Fibroblast of lung (primary cell): ENCODE data around the gene TMEM134. TPM values are rescaled to one million over a fixed set of nuclear protein-coding genes. Genes with fewer than 3 reads are reported as not detected.

Experiments
- DNase-seq, 2 donors: peaks; one replicate each; pipeline versions ENCODE4 v3.0.0 to v3.0.0-alpha.2; 2010; ENCODE audit warnings: low read depth in 2 of 2
- H2AFZ ChIP-seq: 2 replicates; pipeline ENCODE4 v1.5.1; 2012; ENCODE audit warnings: low read length, control low read depth, inconsistent platforms
- H3K27ac ChIP-seq: 2 replicates; pipeline ENCODE4 v1.5.1; 2011; ENCODE audit warnings: low read length, control low read depth; ENCODE audit not compliant: insufficient read depth
- H3K27me3 ChIP-seq: 2 replicates; pipeline ENCODE4 v1.5.1; 2011; ENCODE audit warnings: mild to moderate bottlenecking, low read length; ENCODE audit not compliant: control insufficient read depth, insufficient read depth
- H3K36me3 ChIP-seq: 2 replicates; pipeline ENCODE4 v1.5.1; 2011; ENCODE audit warnings: low read length; ENCODE audit not compliant: control insufficient read depth, insufficient read depth
- H3K4me1 ChIP-seq: 2 replicates; pipeline ENCODE4 v1.5.1; 2011; ENCODE audit warnings: low read length; ENCODE audit not compliant: control insufficient read depth, insufficient read depth; ENCODE audit errors: extremely low read depth
- H3K4me2 ChIP-seq: 2 replicates; pipeline ENCODE4 v1.5.1; 2011; ENCODE audit warnings: low read length, control low read depth; ENCODE audit not compliant: insufficient read depth; ENCODE audit errors: extremely low read depth
- H3K4me3 ChIP-seq, 4 experiments: fragments of 200-600 bp in 1 of 4; sonication (generic) in 1 of 4; replicated peaks in 1 of 4; 2 replicates each; pipeline ENCODE4 v1.5.1; 2011 to 2016; ENCODE audit warnings: low read length in 4 of 4, low read depth in 3 of 4, mild to moderate bottlenecking in 3 of 4, control low read depth in 2 of 4, inconsistent platforms in 1 of 4, mixed read lengths in 1 of 4; ENCODE audit not compliant: insufficient read depth in 1 of 4; ENCODE audit errors: control extremely low read depth in 1 of 4
- H3K79me2 ChIP-seq: 2 replicates; pipeline ENCODE4 v1.5.1; 2012; ENCODE audit warnings: mild to moderate bottlenecking, low read length, inconsistent platforms; ENCODE audit not compliant: control insufficient read depth, insufficient read depth
- H3K9ac ChIP-seq: 2 replicates; pipeline ENCODE4 v1.5.1; 2011; ENCODE audit warnings: mild to moderate bottlenecking, low read length, control low read depth; ENCODE audit not compliant: insufficient read depth
- H3K9me3 ChIP-seq: 2 replicates; pipeline ENCODE4 v1.5.1; 2012; ENCODE audit warnings: low read depth, low read length; ENCODE audit not compliant: control insufficient read depth, insufficient read depth
- H4K20me1 ChIP-seq: 2 replicates; pipeline ENCODE4 v1.5.1; 2011; ENCODE audit warnings: low read length; ENCODE audit not compliant: control insufficient read depth, insufficient read depth; ENCODE audit errors: extremely low read depth
- EZH2 ChIP-seq: IDR thresholded peaks from 2 replicates; pipeline ENCODE4 v1.5.1; 2012; ENCODE audit warnings: low read length, control low read depth, mild to moderate bottlenecking; ENCODE audit errors: missing control alignments
- polyA plus RNA-seq, 2 donors: library from polyadenylated mRNA; depleted of rRNA in 1 of 2; stranded (reverse) in 1 of 2; unstranded in 1 of 2; fragments of >200 nt; gene quantifications; 2 replicates each; pipeline ENCODE4 v1.2.1, GENCODE V29; 2011 to 2012; ENCODE audit warnings: missing spikeins in 1 of 2
- total RNA-seq: library from RNA; depleted of rRNA; stranded (reverse); fragments of >200 nt; gene quantifications from 2 replicates; pipeline ENCODE4 v1.2.1, GENCODE V29; 2014
- TF ChIP-seq, protein P1 (sequence below), 2 donors: IDR thresholded peaks in 1 of 2; conservative IDR thresholded peaks in 1 of 2; 1 replicate in 1 of 2; 2 replicates in 1 of 2; pipeline ENCODE4 v1.5.1; 2011 to 2012; ENCODE audit warnings: low read length in 2 of 2, control low read depth in 1 of 2, inconsistent platforms in 1 of 2, low read depth in 1 of 2, mild to moderate bottlenecking in 1 of 2

TMEM134 gene
- total and polyA plus RNA-seq, 2 donors (not counting 1 experiment from before 2014, with no cell fraction given) = 11.2 to 22.0 TPM

DNA sequence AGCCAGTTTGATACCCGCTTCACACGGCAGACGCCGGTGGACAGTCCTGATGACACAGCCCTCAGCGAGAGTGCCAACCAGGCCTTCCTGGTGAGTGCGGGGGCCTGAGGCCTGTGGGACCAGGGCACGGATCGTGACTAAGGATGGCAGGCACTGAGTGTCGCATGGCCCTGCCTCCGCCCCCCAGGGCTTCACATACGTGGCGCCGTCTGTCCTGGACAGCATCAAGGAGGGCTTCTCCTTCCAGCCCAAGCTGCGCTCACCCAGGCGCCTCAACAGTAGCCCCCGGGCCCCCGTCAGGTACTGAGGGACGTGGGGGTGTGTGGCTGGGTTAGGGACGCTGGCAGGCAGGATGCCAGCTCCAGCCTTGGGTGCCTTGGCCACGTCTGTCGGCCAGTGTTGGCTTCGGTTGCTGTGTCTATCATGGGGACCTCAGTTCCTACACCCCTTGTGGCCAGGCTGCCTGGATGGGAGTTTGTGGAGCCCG lies 34.6 kb downstream of the TMEM134 start:
- no peak overlapping the region for H3K4me2 ChIP-seq
- H3K4me3 ChIP-seq = no peak overlapping the region
- TF ChIP-seq, protein P1, sequence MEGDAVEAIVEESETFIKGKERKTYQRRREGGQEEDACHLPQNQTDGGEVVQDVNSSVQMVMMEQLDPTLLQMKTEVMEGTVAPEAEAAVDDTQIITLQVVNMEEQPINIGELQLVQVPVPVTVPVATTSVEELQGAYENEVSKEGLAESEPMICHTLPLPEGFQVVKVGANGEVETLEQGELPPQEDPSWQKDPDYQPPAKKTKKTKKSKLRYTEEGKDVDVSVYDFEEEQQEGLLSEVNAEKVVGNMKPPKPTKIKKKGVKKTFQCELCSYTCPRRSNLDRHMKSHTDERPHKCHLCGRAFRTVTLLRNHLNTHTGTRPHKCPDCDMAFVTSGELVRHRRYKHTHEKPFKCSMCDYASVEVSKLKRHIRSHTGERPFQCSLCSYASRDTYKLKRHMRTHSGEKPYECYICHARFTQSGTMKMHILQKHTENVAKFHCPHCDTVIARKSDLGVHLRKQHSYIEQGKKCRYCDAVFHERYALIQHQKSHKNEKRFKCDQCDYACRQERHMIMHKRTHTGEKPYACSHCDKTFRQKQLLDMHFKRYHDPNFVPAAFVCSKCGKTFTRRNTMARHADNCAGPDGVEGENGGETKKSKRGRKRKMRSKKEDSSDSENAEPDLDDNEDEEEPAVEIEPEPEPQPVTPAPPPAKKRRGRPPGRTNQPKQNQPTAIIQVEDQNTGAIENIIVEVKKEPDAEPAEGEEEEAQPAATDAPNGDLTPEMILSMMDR (conservative IDR thresholded peaks at IDR 0.05 in 1 of 2, IDR thresholded peaks at IDR 0.05 in 1 of 2; ENCODE audit: low read depth in 1 of 2, low read length in 2 of 2) = no peak
- no peak for TF ChIP-seq EZH2
- no peak overlapping the region for H2AFZ ChIP-seq
- peaks cover under 1% of the 10 kb centered on the region for H3K4me1 ChIP-seq
- no peaks in the 10 kb centered on the region for H3K9me3 ChIP-seq
- H3K79me2 ChIP-seq = peaks cover 2% of the 10 kb centered on the region
- no peak overlapping the region for H3K27ac ChIP-seq
- H3K36me3 ChIP-seq = peaks cover 40% of the 10 kb centered on the region
- no peaks in the 10 kb centered on the region for H3K27me3 ChIP-seq
- H4K20me1 ChIP-seq = no peaks in the 10 kb centered on the region
- H3K9ac ChIP-seq = no peak overlapping the region
- DNase-seq = no peak

DNA sequence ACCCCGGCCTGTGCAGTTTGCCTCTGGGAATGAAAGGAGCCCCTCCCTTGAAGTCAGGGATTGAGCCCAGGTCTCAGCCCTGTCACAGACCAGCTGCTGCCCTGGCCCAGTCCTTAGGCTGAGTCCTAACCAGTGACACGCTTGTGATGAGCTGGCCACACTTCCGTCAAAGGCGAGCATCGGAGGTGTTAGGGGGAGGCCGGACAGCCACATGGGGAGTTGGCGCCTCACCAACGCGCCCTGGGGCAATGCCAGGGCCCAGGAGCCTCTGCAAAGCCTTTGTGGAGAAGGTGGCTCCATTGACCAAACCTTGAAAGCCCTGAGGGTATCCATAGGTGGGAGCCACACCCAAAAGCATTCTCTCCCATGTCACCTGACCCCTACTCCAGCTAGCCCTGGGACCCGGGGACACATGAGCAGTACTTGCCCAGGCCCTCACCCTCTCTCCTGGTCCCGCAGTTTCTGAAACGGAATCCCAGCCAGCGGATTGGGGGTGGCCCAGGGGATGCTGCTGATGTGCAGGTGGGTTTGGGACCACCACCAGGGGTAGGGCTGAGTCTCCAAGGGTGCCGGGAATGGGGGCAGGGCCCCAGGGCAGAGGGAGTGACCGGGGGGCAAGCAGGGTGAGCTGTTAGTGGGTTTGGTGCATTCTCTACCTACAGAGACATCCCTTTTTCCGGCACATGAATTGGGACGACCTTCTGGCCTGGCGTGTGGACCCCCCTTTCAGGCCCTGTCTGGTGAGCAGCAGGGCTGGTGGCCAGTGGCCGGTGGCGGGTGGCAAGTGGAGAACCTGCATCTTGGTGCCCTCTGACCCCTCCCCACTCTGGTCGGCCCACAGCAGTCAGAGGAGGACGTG lies 35.3 kb downstream of the TMEM134 start:
- Histone ChIP-seq H3K79me2 (peaks cover 8% of the 10 kb centered on the region), H2AFZ (no peak overlapping the region), H3K4me3 (no peak overlapping the region), H4K20me1 (no peaks in the 10 kb centered on the region), H3K9me3 (no peaks in the 10 kb centered on the region), H3K9ac (no peak overlapping the region), H3K27ac (no peak overlapping the region), H3K4me1 (peaks cover 2% of the 10 kb centered on the region), H3K27me3 (no peaks in the 10 kb centered on the region), H3K4me2 (no peak overlapping the region), H3K36me3 (peaks cover 39% of the 10 kb centered on the region)
- TF ChIP-seq, protein P1 (conservative IDR thresholded peaks at IDR 0.05 in 1 of 2, IDR thresholded peaks at IDR 0.05 in 1 of 2; ENCODE audit: low read depth in 1 of 2, low read length in 2 of 2) = no peak
- TF ChIP-seq EZH2 = no peak
- no peak for DNase-seq

DNA sequence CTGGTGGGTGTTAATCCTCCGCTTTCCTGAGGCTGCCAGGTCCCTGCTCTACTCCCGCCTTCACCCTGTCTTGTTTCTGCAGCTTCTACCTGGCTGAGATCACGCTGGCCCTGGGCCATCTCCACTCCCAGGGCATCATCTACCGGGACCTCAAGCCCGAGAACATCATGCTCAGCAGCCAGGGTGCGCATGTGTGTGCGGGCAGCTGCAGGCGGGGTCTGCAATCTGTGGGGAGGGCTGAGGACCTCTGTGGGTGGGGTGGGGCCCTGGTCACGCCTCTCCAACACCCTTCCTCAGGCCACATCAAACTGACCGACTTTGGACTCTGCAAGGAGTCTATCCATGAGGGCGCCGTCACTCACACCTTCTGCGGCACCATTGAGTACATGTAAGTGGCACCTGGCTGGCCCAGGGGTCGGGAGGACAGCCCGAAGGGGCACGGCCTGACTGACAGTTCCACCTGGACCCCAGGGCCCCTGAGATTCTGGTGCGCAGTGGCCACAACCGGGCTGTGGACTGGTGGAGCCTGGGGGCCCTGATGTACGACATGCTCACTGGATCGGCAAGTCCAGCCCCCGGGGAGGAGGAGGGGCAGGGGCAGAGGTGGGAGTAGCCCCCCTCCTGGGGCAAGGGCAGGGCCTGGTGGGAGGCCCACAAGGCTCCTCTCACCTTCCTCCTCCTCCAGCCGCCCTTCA lies 36.2 kb downstream of the TMEM134 start:
- H3K79me2 ChIP-seq = peaks cover 10% of the 10 kb centered on the region
- H4K20me1 ChIP-seq = no peaks in the 10 kb centered on the region
- peaks cover 35% of the 10 kb centered on the region for H3K36me3 ChIP-seq
- H3K4me3 ChIP-seq = no peak overlapping the region
- DNase-seq = no peak
- no peaks in the 10 kb centered on the region for H3K27me3 ChIP-seq
- no peak overlapping the region for H2AFZ ChIP-seq
- TF ChIP-seq, protein P1 (conservative IDR thresholded peaks at IDR 0.05 in 1 of 2, IDR thresholded peaks at IDR 0.05 in 1 of 2; ENCODE audit: low read depth in 1 of 2, low read length in 2 of 2) = no peak
- no peak for TF ChIP-seq EZH2
- no peak overlapping the region for H3K9ac ChIP-seq
- no peak overlapping the region for H3K4me2 ChIP-seq
- H3K9me3 ChIP-seq = no peaks in the 10 kb centered on the region
- H3K4me1 ChIP-seq = peaks cover 2% of the 10 kb centered on the region
- no peak overlapping the region for H3K27ac ChIP-seq
